HG03354 (cell line): ENCODE measurements around the gene PLEKHD1.
A peak's percentile ranks its signal among the peaks of the same experiment; 100 is the strongest.
"Not testable (repeated sequence)": the region's sequence is repeated elsewhere in the genome, so short reads cannot be mapped to it uniquely, and the experiment has no call there.

Experiments used
- ATAC-seq: cut with Tn5 transposase; IDR thresholded peaks from one replicate; pipeline ENCODE4 v1.9.1; 2021; ENCODE audit warnings: mild to moderate bottlenecking; ENCODE audit not compliant: unreplicated experiment, poor library complexity, severe bottlenecking

PLEKHD1 gene

GRCh38 chr14:69480136-69480535 is 4.4 kb upstream of the PLEKHD1 start:
- ATAC-seq: no peak

GRCh38 chr14:69481815-69482568 is 2.5 kb upstream of the PLEKHD1 start:
- peak; percentile 96 for ATAC-seq

DNA sequence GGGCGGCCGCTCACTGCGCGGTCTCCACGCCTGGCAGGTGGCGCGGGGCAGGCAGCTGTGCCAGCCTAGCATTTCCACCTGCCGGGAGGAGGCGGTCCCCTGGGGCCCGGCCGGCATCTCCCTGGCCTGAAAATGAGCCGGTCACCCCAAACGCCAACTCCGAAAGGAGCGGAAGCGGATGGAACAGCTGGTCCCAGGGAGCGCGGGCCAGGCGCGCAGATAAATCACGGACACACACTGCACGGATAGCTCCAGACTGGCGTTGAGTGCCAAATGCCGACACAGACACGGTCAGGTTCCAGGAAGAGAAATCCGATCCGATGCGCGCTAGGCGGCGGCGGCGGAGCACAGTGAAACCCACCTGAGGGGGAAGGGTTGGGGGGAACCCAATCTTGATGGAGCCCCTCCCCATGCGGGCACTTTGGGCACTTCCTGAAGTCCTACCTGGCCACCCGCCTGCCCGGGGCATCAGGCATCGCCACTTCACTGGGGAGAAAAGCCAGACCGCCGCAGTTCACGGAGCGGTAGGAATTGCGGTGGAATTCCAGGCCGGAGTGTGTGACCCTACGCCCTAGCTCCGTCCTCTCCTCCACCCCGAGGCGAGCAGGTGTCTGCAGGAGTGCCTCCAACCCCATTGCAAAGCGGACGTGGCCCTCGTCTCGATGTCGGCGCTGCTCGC is 624 bp upstream of the PLEKHD1 start:
- ATAC-seq: no peak

DNA sequence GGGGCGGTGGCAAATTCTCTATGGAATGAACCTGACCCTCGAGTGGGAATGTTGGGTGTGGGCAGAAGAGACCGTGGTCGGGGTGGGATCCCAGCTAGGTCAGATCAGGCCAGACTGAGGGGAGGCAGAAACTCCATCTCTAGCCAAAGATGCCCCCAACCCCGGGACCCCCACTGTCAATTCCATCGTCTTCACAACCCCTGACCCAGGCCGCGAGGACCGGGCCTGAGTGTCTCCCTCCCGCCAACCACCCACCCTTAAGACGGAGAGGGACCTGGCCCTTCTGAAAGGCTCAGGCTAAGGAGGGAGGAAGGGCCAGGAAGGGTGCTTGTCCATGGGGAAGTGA is 760 bp downstream of the PLEKHD1 start:
- no peak for ATAC-seq

DNA sequence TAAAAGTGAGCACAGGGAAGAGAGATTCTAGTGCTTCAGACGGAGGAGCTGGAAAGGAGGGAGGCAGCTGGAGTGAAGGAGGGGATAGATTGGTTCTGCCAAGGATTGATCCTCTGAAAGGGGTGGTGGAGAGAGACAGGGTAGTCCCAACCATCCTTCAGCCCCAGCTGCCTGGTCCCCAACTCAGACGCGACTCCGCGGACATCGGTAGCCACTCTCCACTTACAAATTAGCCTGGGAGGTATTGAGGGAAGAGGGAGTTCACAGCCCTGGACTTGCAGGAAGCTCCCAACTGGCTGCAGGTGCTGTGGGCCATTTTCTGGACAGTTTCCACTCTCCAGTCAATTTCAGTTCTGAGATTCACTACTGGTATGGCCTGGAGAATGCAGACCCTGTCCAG is 1.2 kb downstream of the PLEKHD1 start:
- ATAC-seq: no peak

DNA sequence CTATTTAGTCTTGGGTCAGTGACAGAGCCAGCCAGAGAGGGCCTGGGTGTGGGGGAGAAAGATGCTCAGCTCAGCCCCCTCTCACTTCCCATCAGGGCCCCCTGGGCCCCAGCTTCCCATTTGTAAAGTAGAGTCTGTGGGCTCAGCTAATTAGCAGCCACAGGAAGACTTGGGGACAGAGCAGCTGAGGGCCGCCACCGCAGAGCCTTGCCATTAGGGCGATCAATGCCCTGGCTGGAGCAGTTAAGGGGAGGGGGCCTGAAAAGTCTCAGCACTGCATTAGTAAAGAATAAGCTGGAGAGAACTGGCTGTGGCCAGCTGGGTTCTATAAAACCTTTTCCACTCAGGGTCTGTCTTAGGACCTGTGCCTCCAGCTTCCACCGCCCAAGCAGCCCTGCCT is 2.7 kb downstream of the PLEKHD1 start:
- no peak for ATAC-seq

GRCh38 chr14:69487771-69488170 is 3.2 kb downstream of the PLEKHD1 start:
- ATAC-seq: no peak

DNA sequence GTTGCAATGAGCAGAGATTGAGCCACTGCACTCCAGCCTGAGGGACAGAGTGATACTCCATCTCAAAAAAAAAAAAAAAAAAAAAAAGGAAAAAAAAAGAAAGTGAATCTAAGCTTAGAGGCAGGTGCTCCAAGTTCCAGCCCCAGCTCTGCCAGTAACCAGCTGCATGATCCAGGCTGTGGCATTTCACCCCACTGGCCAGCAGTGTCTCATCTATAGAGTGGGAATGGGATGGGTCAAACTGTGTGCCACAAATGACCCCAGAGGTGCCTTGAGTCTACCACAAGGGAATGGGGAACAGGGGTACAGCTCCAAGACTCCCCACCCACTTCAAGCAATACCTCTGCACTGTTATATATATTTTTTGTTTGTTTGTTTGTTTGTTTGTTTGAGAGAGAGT is 5.0 kb downstream of the PLEKHD1 start:
- no peak for ATAC-seq

DNA sequence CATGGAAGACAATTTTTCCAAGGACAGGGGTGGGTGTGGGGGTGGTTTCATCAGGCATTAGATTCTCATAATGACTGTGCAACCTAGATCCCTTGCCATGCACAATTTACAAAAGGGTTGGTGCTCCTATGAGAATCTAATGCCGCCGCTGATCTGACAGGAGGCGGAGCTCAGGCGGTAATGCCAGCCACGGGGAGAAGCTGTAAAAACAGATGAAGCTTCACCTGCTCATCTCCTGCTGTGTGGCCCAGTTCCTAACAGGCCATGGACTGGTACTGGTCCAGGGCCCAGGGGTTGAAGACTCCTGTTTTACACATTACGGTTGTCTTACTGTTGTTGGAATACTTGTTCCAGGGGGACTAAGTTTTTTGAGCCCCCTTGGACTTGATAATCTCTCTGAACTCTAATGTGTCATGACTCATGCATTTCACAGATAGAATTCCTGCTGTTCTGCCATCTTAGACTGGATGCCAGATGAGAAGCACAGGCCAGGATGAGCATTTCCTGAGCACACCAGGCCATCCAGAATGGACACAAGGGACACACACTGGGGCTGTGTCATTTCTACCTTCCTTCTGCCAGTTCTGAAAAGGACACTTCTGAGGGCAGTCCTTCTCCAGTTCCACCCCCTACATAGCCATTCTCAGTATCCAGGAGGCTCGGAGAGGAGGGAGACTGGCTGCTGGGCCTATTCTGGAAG is 5.8 kb downstream of the PLEKHD1 start:
- no peak for ATAC-seq

GRCh38 chr14:69491193-69491592 is 6.7 kb downstream of the PLEKHD1 start:
- no peak for ATAC-seq

DNA sequence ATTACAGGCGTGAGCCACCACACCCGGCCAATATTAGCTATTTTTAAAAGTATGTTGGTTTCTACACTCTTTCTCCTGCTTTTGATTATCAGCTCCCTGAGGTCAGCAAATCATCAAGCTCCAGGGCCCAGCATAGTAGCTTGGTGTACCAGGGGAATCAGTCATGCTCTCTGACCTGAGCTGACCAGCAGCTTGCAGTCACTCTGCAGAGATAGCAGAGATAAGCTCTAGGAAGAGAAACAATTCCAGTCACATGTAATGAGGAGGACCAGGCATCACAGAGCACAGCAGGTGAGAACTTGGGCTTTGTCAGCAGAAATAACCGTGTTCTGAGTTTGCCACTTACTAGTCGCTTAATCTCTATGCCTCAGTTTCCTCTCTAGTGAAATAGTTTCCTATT is 8.5 kb downstream of the PLEKHD1 start:
- no peak for ATAC-seq

- no peak for ATAC-seq
Observed at GRCh38 chr14:69493791-69494190, 9.3 kb downstream of the PLEKHD1 start.

DNA sequence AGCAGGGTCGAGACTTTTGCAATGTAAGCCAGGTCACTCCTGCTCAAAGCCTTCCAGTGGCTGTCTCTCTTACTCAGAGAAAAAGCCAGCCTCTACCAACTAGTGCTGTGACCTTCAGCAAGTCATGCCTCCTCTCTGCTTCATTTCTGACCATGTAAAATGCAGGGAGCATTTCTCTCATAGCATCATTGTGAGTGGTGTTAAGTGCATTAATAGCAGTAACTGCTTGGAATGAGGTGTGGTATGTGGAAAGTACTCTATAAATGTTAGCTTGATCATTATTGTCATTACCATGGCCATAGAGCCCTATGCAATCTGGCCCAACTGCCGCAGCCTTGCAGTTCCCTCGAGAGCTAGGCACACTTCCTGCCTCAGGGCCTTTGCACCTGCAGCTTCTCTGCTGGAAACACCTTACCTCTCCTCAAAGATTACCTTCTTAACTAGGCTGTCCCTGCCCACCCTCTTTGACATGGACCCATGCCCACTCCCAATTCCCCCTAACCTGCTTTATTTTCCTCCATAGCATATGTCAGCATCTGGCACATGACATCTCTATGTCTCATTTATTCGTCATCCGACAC is 10.9 kb downstream of the PLEKHD1 start:
- no peak for ATAC-seq

DNA sequence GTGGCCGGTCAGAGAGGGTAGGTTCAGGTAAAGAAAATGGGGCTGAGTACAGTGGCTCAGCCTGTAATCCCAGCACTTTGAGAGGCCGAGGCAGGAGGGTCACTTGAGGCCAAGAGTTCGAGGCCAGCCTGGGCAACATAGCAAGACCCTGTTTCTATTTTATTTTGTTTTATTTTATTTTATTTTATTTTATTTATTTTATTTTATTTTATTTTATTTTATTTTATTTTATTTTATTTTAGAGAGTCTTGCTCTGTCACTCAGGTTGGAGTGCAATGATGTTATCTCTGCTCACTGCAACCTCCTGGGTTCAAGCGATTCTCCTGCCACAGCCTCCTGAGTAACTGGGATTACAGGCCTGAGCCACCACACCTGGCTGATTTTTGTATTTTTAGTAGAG is 13.3 kb downstream of the PLEKHD1 start:
- ATAC-seq: not testable (repeated sequence)

DNA sequence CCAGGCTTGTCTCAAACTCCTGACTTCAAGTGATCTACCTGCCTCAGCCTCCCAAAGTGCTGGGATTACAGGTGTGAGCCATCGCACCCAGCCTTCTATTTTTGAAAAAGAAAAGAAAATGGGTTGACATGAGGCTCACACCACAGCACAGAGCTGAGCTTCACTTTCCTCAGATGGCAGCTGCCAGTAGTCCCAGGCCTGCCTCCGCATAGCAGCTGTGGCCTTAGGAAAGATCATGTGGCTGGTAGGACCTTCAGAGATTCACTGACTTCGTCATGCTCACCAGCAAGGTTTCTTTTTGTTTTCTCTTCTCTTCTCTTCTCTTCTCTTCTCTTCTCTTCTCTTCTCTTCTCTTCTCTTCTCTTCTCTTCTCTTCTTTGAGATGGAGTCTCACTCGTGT is 13.8 kb downstream of the PLEKHD1 start:
- ATAC-seq: not testable (repeated sequence)

DNA sequence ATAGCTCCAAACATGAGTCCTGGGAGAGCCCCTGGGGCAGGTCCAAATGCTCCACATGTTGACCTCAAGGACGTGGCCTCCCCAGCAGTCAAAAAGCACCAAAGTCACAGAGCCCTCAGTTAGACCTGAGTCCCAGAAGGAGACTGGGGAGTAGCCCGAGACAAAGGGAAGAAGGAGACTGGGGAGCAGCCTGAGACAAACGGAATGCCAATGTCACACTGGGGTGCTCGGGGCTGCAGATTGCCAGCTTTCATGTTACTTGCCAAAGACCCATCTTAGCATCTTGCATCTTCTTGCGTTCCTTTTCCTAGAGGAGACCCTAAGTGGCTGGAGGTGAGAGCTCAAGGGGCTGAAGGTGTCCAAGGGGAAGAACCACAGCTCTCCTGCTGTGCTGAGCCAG is 14.9 kb downstream of the PLEKHD1 start:
- no peak for ATAC-seq

DNA sequence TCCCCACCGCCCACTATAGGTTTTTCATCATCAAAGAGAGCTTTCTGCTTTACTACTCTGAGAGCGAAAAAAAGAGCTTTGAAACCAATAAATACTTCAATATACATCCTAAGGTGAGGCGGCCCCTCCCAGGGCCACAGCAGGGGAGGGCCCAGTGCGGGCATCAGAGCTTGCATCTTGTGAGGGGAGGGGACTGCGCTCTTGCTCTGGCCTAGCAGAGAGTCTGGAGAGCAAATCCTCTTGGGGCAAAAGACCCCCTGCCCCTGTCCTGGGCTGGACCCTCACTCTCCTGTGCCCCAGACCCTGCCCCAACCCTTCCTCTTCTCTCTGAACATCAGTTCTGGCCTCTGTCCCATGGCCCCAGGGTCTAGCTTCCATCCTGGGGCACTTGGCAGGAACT is 15.6 kb downstream of the PLEKHD1 start:
- no peak for ATAC-seq

DNA sequence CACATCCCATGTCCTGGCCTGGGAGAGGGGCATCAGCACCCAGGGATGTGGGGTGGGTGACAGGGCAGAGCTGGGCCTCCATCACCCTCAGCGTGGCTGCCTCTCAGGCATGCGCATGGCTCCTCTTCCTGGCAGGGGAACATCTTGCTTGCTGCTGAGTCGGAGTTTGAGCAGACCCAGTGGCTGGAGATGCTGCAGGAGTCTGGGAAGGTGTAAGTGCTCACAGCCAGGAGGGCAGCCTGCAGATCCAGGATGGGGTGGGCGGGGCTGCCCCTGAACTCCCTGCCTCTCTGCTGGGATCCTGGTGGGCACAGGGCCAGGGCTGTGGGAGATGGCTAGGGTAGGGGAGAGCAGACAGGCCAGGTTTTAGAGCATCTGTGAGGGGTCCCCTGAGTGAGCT is 16.2 kb downstream of the PLEKHD1 start:
- ATAC-seq: no peak

DNA sequence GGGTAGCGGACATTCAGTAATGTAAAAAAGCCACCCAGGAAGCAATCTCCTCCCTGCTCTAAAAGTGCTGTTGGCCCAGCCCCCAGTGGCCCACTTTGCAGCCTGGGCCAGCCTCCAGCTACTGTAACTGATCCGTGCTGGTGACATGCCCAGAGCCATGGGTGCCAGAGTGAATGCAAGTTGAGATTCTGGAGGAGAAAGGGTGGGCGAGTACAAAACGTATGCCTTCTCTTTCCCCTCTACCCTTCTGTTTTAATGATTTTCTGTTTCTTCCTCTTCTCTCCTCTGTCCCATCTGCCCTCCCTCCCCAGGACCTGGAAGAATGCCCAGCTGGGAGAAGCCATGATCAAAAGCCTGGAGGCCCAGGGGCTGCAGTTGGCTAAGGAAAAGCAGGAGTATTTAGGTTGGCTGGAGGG is 16.9 kb downstream of the PLEKHD1 start:
- ATAC-seq: no peak

GRCh38 chr14:69504775-69505174 is 20.2 kb downstream of the PLEKHD1 start:
- ATAC-seq: no peak
